Measurements from ENCODE around the gene LTBP3. TPM values are rescaled to one million over a fixed set of nuclear protein-coding genes. Genes with fewer than 3 reads are reported as not detected.

Gene LTBP3
- total RNA-seq, 2 experiments from 2014 or later, result 35.5 to 36.0 TPM

GRCh38 chr11:65555693-65556231 is 2.4 kb downstream of the LTBP3 start:
- no peaks in the 10 kb centered on the region for H3K27me3 Mint-ChIP-seq
- peak overlapping the region; percentile 80 for H3K27ac Mint-ChIP-seq
- H3K4me1 Mint-ChIP-seq, result peaks cover 63% of the 10 kb centered on the region
- H3K36me3 Mint-ChIP-seq, result peaks cover 10% of the 10 kb centered on the region
- no peaks in the 10 kb centered on the region for H3K9me3 Mint-ChIP-seq
- H3K4me3 Mint-ChIP-seq, result peak overlapping the region; percentile 85
- peak; percentile 47 for DNase-seq

- Mint-ChIP-seq H3K4me1 (peaks cover 55% of the 10 kb centered on the region), H3K9me3 (no peaks in the 10 kb centered on the region), H3K4me3 (peak overlapping the region; percentile 29), H3K36me3 (peaks cover 12% of the 10 kb centered on the region), H3K27ac (peak overlapping the region; percentile 61), H3K27me3 (no peaks in the 10 kb centered on the region)
- DNase-seq, result no peak
Observed at GRCh38 chr11:65554842-65555430, 3.2 kb downstream of the LTBP3 start.

GRCh38 chr11:65554057-65554818 is 3.9 kb downstream of the LTBP3 start:
- H3K27me3 Mint-ChIP-seq, result no peaks in the 10 kb centered on the region
- H3K9me3 Mint-ChIP-seq, result no peaks in the 10 kb centered on the region
- peaks cover 16% of the 10 kb centered on the region for H3K36me3 Mint-ChIP-seq
- peak overlapping the region; percentile 64 for H3K4me3 Mint-ChIP-seq
- DNase-seq, result no peak
- peaks cover 52% of the 10 kb centered on the region for H3K4me1 Mint-ChIP-seq
- peak overlapping the region; percentile 61 for H3K27ac Mint-ChIP-seq

GRCh38 chr11:65553301-65554001 is 4.7 kb downstream of the LTBP3 start:
- Mint-ChIP-seq H3K9me3 (no peaks in the 10 kb centered on the region), H3K36me3 (peaks cover 18% of the 10 kb centered on the region), H3K4me1 (peaks cover 54% of the 10 kb centered on the region), H3K4me3 (peak overlapping the region; percentile 29), H3K27me3 (no peaks in the 10 kb centered on the region), H3K27ac (peak overlapping the region; percentile 12)
- DNase-seq, result peak; percentile 70

GRCh38 chr11:65552388-65552951 is 5.7 kb downstream of the LTBP3 start:
- peaks cover 23% of the 10 kb centered on the region for H3K36me3 Mint-ChIP-seq
- peaks cover 63% of the 10 kb centered on the region for H3K4me1 Mint-ChIP-seq
- no peak for DNase-seq
- no peak overlapping the region for H3K4me3 Mint-ChIP-seq
- no peaks in the 10 kb centered on the region for H3K27me3 Mint-ChIP-seq
- no peak overlapping the region for H3K27ac Mint-ChIP-seq
- H3K9me3 Mint-ChIP-seq, result no peaks in the 10 kb centered on the region

GRCh38 chr11:65551572-65552387 is 6.4 kb downstream of the LTBP3 start:
- Mint-ChIP-seq H3K36me3 (peaks cover 23% of the 10 kb centered on the region), H3K4me3 (no peak overlapping the region)

GRCh38 chr11:65549096-65549495 is 9.1 kb downstream of the LTBP3 start:
- H3K4me1 Mint-ChIP-seq, result peaks cover 46% of the 10 kb centered on the region
- H3K4me3 Mint-ChIP-seq, result no peak overlapping the region
- no peaks in the 10 kb centered on the region for H3K9me3 Mint-ChIP-seq

More at GRCh38 chr11:65551572-65552387, 6.4 kb downstream of the LTBP3 start:
- DNase-seq, result peak; percentile 55
- Mint-ChIP-seq H3K4me1 (peaks cover 60% of the 10 kb centered on the region), H3K27me3 (no peaks in the 10 kb centered on the region), H3K9me3 (no peaks in the 10 kb centered on the region), H3K27ac (peak overlapping the region; percentile 50)

GRCh38 chr11:65548395-65548794 is 9.8 kb downstream of the LTBP3 start:
- Mint-ChIP-seq H3K4me1 (peaks cover 46% of the 10 kb centered on the region), H3K27ac (peak overlapping the region; percentile 46), H3K4me3 (peak overlapping the region; percentile 26), H3K27me3 (no peaks in the 10 kb centered on the region), H3K36me3 (peaks cover 23% of the 10 kb centered on the region), H3K9me3 (no peaks in the 10 kb centered on the region)
- DNase-seq, result no peak

More at GRCh38 chr11:65549096-65549495, 9.1 kb downstream of the LTBP3 start:
- Mint-ChIP-seq H3K27ac (no peak overlapping the region), H3K27me3 (no peaks in the 10 kb centered on the region), H3K36me3 (peaks cover 22% of the 10 kb centered on the region)
- DNase-seq, result no peak

GRCh38 chr11:65547446-65548125 is 10.6 kb downstream of the LTBP3 start:
- Mint-ChIP-seq H3K9me3 (no peaks in the 10 kb centered on the region), H3K4me3 (peak overlapping the region; percentile 26), H3K27ac (peak overlapping the region; percentile 46), H3K27me3 (no peaks in the 10 kb centered on the region), H3K36me3 (peaks cover 23% of the 10 kb centered on the region), H3K4me1 (peaks cover 40% of the 10 kb centered on the region)
- no peak for DNase-seq

- Mint-ChIP-seq H3K27me3 (no peaks in the 10 kb centered on the region), H3K9me3 (no peaks in the 10 kb centered on the region), H3K4me3 (peak overlapping the region; percentile 76), H3K4me1 (peaks cover 33% of the 10 kb centered on the region), H3K27ac (peak overlapping the region; percentile 80), H3K36me3 (peaks cover 17% of the 10 kb centered on the region)
- DNase-seq, result peak; percentile 98
Observed at GRCh38 chr11:65546217-65546958, 11.8 kb downstream of the LTBP3 start.

- peak overlapping the region; percentile 76 for H3K4me3 Mint-ChIP-seq
- peaks cover 15% of the 10 kb centered on the region for H3K36me3 Mint-ChIP-seq
- H3K9me3 Mint-ChIP-seq, result no peaks in the 10 kb centered on the region
- peaks cover 35% of the 10 kb centered on the region for H3K4me1 Mint-ChIP-seq
- no peak for DNase-seq
- H3K27me3 Mint-ChIP-seq, result no peaks in the 10 kb centered on the region
- H3K27ac Mint-ChIP-seq, result peak overlapping the region; percentile 80
Observed at GRCh38 chr11:65545853-65546216, 12.3 kb downstream of the LTBP3 start.

GRCh38 chr11:65542738-65543390 is 15.3 kb downstream of the LTBP3 start:
- Mint-ChIP-seq H3K4me3 (no peak overlapping the region), H3K9me3 (no peaks in the 10 kb centered on the region), H3K36me3 (peaks cover 3% of the 10 kb centered on the region), H3K4me1 (peaks cover 24% of the 10 kb centered on the region), H3K27ac (no peak overlapping the region), H3K27me3 (no peaks in the 10 kb centered on the region)
- DNase-seq, result no peak
